NCI-H187 treated with DMSO at 0.1 percent for 48 hours (cell line): ENCODE results near the gene ZRANB3.
"Not testable (repeated sequence)": the region's sequence is repeated elsewhere in the genome, so short reads cannot be mapped to it uniquely, and the experiment has no call there.

ENCODE experiments used
- DNase-seq: peaks from one replicate; lab custom pipeline; 2025; lab: John Stamatoyannopoulos, UW

ZRANB3 gene

DNA sequence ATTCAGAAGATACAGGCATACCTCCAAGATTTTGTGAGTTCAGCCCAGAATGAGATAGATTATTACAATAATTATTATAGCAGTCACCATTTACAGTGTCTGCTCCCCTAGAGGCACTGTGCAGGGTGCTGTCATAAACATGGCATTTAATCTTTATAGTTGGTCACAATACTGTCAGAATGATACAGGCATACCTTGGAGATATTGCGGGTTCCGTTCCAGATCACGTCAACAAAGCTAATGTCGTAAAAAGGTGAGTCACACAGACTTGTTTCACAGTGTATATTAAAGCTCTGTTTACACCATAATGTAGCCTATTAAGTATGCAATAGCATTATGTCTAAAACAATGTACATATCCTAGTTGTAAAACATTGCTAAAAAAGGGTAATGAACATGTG is 45.6 kb downstream of the ZRANB3 start:
- no peak for DNase-seq

DNA sequence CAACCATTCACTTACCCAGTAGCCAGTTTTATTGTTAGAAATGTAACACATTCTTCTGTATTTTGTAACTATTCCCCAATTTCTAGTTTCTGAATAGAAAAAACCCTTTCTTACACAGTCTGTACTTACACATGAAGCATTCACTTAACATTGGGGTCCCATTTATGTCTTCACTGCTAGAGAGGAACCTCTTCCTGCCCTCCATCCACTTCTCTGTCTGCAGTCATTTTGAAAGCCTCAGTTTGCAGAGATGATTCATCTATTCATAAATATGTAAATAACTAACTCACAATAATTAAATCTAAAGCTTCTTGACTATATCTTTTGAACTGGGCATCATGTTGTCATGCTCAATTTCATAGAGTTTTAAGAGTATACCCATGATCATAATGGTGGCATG is 55.9 kb downstream of the ZRANB3 start:
- DNase-seq: no peak

DNA sequence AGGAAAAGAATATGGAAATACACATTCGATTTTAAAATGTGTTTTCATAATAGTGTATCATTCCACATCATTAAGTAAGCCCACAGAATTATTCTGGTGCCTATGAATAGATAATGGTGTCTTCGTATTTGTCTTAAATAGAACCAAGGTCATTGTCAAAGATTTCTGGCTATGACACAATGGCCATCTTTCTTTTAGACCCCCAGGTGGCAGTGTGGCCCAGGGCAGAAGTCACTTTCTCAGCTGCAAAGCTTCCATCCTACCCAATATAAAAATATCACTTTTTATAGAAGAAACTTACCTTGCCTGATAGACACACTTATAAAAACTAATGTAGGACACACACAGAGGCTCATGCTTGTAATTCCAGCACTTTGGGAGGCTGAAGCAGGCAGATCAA is 57.5 kb downstream of the ZRANB3 start:
- DNase-seq: no peak

DNA sequence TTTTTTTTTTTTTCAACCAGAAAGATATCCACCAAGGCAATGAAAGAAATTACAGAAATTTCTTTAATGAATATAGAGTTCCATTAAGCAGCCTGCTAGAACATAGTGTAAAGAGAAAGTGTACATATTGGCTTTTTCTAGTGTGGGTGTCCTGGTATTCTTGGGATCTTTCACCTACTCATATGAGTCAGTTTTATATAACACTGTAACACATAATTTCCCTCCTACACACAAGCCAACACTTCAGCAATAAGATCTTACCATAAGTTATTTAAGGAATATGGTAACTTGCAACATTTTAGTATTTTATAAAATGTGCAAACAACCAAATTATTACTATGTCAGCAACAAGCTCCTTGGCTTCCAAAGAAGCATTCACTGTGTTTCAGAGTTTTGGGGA is 59.9 kb downstream of the ZRANB3 start:
- DNase-seq: no peak

DNA sequence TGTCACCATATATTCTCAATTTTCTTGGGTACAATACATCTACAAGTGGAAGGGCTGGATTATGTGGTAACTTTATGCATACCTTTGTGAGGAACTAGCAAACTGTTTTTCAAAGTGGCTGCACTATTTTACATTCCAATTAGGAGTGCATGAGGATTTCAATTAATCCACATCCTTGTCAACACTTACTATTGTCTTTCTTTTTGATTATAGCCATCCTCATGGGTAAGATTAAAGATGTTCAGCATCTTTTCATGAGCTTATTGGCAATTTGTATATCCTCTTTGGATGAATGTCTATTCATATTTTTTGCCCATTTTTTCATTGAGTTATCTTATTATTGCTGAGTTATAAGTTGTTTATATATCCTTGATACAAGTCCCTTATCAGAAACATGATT is 73.7 kb downstream of the ZRANB3 start:
- no peak for DNase-seq

DNA sequence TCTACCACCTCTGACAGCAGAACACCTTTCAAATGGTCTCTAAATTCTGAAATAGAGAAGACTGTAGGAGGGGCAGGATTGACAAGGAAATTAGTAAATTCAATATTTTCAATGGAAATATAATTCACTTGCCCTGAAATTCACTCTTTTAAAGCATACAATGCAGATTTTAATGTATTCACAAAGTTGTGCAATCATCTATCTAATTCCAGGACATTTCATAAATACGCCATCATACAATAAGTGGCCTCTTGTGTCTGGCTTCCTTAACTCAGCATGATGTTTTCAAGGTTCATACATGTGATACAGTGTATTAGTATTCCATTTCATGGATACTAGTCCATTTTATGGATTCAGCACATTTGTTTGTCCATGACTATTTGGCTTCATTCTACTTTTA is 74.2 kb downstream of the ZRANB3 start:
- DNase-seq: no peak

DNA sequence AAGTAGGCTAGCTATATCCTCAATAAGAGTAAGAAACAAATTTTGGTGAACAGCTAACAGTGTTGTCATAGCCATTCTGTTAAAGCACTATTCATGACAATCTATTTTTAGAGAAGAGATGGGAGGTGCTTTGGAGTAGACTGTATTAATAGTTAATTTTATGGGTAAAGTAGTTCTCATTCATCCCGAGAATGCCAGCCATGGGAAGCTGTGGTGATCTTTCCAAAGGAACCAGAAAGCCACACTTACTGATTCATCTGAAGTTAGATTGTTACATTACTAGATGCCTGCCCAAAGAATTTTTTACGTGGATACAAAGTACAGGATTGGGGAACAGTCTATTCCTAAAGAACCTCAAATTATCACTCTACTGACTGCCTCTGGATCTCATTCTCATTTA is 74.6 kb downstream of the ZRANB3 start:
- DNase-seq: no peak

DNA sequence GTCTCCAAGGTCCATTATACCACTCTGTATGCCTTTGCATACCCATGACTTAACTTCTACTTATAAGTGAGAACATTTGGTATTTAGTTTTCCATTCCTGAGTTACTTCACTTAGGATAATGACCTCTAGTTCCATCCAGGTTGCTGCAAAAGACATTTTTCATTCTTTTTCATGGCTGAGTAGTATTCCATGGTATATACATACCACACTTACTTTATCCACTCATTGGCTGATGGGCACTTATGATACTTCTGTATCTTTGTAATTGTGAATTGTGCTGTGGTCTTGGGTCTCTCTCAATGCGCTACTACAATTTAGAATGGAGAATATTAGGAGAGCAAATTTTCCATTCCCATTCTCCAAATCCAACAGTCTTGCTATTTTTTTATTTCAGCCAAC is 76.4 kb downstream of the ZRANB3 start:
- DNase-seq: no peak

DNA sequence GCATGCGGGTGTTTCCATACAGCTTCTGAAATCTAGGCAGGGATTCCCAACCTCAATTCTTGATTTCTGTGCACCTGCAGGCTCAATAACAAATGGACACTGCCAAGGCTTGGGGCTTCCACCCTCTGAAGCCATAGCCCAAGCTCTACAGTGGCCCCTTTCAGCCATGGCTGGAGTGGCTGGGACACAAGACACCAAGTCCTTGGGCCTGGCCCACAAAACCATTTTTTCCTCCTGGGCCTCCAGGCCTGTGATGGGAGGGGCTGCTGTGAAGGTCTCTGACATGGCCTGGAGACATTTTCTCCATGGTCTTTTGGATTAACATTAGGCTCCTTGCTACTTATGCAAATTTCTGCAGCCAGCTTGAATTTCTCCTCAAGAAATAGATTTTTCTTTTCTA is 78.0 kb downstream of the ZRANB3 start:
- not testable (repeated sequence) for DNase-seq

DNA sequence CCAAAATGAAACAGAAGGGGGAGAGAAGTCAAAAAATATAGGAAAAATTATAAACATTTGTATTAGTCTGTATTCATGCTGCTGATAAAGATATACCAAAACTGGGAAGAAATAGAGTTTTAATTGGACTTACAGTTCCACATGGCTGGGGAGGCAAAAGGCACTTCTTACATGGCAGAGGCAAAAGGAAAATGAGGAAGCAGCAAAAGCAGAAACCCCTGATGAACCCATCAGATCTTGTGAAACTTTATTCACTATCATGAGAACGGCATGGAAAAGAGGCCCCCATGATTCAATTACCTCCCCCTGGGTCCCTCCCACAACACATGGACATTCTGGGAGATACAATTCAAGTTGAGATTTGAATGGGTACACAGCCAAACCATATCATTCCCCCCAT is 79.1 kb downstream of the ZRANB3 start:
- DNase-seq: no peak

DNA sequence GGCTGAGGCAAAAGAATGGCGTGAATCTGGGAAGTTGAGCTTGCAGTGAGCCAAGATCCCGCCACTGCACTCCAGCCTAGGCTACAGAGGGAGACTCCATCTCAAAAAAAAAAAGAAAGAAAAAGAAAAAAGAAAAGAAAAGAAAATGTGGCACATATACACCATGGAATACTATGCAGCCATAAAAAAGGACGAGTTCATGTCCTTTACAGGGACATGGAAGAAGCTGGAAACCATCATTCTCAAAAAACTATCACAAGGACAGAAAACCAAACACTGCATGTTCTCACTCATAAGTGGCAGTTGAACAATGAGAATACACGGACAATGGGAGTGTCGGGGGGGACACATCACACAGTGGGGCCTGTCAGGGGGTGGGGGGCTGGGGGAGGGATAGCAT is 88.0 kb downstream of the ZRANB3 start:
- not testable (repeated sequence) for DNase-seq

DNA sequence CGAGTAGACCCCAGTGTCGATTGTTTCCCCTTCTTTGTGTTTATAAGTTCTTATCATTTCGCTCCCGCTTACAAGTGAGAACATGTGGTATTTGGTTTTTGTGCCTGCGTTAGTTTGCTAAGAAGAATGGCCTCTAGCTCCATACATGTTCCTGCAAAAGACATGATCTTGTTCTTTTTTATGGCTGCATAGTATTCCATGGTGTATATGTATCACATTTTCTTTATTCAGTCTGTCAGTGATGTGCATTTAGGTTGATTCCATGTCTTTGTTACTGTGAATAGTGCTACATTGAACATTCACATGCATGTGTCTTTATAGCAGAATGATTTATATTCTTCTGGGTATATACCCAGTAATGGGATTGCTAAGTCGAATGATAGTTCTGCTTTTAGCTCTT is 95.9 kb downstream of the ZRANB3 start:
- not testable (repeated sequence) for DNase-seq

DNA sequence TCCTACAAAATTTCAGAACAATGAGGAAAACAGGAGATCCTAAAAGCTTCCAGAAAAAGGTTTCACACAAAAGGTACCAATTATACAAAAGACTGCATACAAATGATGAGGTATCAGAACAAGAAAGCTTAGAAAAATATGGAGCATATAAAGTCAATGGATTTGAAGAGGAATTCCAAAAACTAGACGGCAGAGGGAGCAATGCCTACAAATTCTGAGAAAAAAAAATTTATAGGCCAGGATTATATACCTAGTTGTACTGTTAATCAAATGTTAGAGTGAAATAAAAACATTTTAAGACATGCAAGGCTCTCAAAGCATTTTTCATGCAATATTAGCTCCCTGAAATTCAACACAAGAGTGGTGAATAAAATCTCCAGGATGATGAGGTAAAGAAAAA is 106.2 kb downstream of the ZRANB3 start:
- no peak for DNase-seq

DNA sequence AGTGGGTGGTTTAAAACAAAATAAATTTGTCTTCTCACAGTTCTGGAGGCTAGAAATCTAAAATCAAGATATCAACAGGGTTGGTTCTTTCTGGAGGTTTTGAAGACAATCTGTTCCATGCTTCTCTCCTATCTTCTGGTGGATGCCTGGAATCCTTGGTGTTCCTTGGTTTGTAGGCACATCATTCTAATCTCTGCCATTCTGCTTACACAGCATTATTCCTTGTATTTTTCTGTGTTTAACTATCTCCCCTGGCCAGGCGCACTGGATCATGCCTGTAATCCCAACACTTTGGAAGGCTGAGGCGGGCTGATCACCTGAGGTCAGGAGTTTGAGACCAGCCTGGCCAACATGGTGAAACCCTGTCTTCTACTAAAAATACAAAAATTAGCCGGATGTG is 108.1 kb downstream of the ZRANB3 start:
- DNase-seq: no peak

DNA sequence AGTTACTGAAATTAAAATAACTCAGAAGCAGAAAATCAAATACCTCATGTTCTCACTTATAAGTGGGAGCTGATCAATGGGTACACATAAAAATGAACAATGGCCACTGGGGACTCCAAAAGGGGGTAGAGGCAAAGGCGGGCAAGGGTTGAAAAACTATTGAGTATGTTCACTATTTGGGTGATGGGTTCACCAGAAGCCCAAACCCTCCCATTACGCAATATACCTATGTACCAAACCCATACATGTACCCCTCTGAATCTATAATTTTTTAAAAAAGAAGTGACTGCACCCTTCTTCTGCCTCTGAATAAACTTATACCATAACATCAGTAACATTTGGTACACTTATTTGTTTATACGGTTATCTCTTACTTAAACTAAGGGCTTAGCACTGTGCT is 119.4 kb downstream of the ZRANB3 start:
- DNase-seq: no peak

DNA sequence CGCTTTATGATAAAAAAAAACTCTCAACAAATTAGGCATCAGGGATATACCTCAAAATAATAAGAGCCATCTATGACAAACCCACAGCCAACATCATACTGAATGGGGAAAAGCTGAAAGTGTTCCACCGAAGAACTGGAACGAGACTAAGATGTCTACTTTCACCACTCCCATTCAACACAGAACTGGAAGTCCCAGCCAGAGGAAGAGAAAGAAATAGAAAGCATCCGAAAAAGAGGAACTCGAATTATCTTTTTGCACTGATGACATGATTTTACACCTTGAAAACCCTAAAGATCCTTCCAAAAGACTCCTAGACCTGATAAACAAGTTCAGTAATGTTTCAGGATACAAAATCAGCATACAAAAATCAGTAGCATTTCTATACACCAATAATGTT is 121.6 kb downstream of the ZRANB3 start:
- DNase-seq: no peak

DNA sequence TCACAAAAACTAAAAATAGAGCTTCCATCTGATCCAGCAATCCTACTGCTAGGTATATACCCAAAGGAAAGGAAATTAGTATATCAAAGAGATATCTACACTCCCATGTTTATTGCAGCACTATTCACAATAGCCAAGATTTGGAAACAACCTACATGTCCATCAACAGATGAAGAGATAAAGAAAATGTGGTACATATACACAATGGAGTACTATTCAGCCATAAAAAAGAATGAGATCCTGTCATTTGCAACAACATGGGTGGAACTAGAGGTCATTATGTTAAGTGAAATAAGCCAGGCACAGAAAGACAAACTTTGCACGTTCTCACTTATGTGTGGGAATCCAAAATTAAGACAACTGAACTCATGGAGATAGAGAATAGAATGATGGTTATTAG is 134.8 kb downstream of the ZRANB3 start:
- not testable (repeated sequence) for DNase-seq

DNA sequence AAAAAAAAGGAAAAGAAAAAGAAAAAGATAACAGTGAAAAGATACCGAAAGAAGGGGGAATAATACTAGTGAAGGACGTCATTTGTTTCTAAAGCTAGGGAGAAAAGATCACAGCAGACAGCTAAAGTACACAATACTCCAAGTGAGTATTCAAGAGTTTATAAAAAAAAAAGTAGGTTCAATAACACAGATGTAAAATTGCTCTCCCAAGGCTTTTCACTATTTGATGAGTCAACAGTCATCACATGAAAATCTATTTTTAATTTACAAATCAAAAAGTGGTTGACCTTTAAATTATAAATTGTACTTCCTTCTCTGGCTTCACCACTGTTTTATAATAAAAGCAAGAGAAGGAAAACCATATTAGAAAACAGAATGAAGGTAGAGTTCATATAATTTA is 144.0 kb downstream of the ZRANB3 start:
- no peak for DNase-seq

DNA sequence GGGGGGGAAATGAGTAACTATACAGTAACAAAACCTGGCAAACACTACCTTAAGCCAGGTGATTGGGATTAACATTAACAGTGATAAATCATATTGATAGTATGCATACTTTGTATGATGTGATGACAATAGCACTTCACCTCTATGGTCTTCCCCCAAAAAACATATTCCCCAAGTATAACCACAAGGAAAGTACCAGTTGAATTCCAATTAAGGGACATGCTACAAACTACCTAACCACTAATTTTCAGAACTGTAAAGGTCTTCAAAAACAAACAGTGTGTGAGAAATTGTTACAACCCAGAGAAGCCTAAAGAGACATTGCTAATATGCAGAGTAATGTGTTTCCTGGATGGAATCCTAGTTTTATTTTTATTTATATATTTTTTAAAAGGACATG is 152.4 kb downstream of the ZRANB3 start:
- DNase-seq: no peak

DNA sequence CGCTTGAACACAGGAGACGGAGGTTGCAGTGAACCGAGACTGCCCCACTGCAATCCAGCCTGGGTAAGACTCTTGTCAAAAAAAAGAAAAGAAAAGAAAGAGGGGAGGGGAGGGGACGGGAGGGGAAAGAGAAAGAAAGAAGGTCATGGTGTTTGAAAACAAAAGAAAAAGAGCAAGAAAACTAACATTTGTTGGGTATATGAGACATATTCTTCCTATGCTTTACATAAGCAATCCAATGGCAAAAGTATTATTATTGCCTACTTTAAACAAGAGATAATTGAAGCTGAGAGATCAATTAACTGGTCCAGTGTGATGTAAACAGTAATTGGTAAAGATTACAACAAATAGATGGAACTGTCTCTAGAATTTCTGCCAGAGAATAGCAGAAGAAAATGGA is 157.3 kb downstream of the ZRANB3 start:
- DNase-seq: no peak

DNA sequence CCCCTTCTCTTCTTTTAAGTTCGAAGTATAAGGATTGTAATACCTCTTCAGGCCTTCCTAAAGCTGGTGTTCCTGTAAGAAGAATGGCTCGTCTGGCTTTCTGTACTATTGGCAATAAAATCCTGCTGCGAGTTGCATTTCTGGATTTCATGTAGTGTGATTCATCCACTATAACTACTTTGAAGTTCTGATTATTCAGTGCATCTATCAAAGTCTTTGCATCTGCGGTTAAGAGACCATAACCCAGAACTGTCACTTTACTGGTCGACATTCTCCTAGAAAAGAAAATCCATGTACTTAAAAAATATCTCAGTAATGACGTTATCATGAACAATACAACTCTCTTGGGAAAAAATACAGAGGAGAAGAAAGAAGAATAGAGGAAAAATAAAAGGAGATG is 181.1 kb downstream of the ZRANB3 start:
- no peak for DNase-seq

DNA sequence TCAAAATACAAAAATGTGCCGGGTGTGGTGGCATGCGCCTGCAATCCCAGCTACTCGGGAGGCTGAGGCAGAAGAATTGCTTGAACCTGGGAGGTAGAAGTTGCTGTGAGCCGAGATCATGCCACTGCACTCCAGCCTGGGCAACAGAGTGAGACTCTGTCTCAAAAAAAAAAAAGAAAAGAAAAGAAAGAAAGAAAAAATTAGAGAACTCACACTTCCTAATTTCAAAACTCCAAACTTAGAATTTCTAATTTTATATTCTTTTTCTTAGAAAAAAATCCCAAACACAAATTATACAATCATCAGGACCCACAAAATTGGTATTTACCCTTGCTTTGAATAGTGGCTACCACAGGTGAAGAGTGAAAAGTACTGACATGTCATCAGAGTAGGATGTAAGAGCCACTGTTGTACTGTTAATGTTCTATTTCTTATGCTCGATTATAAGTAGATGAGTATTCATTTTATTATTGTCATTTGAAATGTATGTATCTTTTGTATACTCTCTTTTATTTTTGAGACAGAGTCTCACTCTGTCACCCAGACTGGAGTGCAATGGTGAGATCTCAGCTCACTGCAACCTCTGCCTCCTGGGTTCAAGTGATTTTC is 182.8 kb downstream of the ZRANB3 start:
- DNase-seq: not testable (repeated sequence)

DNA sequence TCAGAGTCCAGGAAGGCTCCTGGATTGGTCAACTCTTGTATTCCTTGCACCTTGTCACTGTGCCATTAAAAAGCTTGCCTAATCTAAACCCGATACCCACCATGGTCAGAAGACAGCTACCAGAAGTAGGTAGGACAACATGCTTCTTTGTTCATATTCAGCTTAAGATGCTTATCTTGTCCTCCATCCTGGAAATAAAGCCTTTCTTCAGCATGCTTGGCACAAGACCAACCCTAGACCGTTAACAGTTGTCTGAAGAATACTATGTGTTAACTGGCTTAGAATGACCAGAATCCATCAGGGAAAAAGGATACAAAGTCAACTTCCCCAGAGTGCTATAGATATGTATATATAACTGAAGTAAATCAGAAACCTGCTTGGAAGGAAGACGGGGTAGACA is 193.9 kb downstream of the ZRANB3 start:
- no peak for DNase-seq

DNA sequence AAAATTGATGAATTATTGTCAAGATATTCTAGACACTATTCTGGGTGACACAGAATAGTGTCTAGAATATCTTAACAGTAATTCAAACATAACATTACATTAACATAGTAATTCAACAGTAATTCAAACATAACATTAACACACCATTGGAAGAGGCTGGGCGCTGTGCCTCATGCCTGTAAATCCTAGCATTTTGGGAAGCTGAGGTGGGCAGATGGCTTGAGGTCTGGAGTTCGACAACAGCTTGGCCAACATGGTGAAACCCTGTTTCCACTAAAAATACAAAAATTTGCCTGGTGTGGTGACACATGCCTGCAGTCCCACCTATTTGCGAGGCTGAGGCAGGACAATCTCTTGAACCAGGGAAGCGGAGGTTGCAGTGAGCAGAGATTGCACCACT is 195.8 kb downstream of the ZRANB3 start:
- no peak for DNase-seq

DNA sequence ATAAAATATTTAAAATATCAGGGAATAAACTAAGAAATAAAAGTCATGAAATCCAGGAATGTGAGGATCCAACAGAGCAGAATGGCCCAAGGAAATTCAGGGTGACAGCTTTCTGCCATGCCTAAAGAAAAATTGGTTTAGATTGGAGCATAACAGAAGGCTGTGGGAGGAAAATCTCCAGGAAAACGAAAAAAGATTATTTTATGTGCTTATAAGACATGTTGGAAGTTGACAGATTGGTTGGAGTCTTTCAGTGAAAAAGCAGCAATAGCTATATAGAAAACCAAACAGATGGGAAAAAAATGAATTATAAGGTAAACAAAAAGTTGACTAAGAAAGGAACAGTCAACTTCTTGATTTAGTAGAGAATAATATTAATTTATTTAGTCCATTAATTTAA is 203.9 kb downstream of the ZRANB3 start:
- no peak for DNase-seq
